Fibroblast of villous mesenchyme (primary cell): ENCODE results near the gene MBNL2. TPM values are rescaled to one million over a fixed set of nuclear protein-coding genes. Genes with fewer than 3 reads are reported as not detected.

Experiments
- DNase-seq: peaks from one replicate; pipeline ENCODE4 v3.0.0-alpha.2; 2010; ENCODE audit warnings: low read depth
- H3K4me3 ChIP-seq: 2 replicates; pipeline ENCODE4 v1.5.1; 2011; ENCODE audit warnings: low read depth, mild to moderate bottlenecking, low read length
- CTCF ChIP-seq: IDR thresholded peaks from 2 replicates; pipeline ENCODE4 v1.5.1; 2012; ENCODE audit warnings: low read depth, mild to moderate bottlenecking, low read length; ENCODE audit not compliant: insufficient read depth
- total RNA-seq: library from RNA; depleted of rRNA; stranded (reverse); fragments of >200 nt; gene quantifications from 2 replicates; pipeline ENCODE4 v1.2.3, GENCODE V29; 2012

The MBNL2 gene
- total RNA-seq, 1 donor: 120 TPM

- H3K4me3 ChIP-seq: peak overlapping the region; percentile 78
- no peak for TF ChIP-seq CTCF
- DNase-seq: no peak
Observed at GRCh38 chr13:97432232-97432916, 210.2 kb downstream of the MBNL2 start.

- no peak for TF ChIP-seq CTCF
- peak overlapping the region; percentile 93 for H3K4me3 ChIP-seq
- peak; percentile 100 for DNase-seq
Observed at GRCh38 chr13:97432917-97433726, 211.0 kb downstream of the MBNL2 start.

- H3K4me3 ChIP-seq: peak within 1 kb of the TSS; percentile 93
- DNase-seq: peak; percentile 95
- no peak for TF ChIP-seq CTCF
Observed at GRCh38 chr13:97433727-97434396, 211.7 kb downstream of the MBNL2 start, which contains the start of gene RAP2A. TSS of gene RAP2A (plus strand) at chr13:97434169. CDS start at chr13:97434471, 302 bp downstream.

DNA sequence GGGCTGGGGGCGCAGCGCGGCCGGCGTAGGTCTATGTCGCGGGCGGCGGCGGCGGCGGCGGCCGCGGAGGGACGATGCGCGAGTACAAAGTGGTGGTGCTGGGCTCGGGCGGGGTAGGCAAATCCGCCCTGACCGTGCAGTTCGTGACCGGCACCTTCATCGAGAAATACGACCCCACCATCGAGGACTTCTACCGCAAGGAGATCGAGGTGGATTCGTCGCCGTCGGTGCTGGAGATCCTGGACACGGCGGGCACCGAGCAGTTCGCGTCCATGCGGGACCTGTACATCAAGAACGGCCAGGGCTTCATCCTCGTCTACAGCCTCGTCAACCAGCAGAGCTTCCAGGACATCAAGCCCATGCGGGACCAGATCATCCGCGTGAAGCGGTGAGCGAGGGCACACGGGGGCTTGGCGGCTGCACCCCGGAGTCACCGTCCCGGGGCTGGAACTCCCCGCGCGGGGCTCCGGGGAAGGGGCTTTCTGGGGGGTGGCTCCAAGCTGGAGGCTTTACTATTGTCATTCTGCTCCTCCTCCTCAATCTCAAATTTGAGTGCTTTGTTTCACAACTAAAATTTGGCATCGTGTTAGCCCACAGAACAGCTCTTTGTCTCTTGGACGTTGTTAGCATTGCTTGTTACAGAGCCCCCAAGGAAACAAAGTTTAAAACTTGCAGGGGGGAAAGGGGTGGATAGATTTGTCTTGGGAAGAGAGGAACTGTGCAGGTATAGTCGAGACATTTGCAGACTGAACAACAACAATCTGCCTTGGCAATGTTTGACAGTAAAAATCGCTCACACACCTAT is 212.5 kb downstream of the MBNL2 start:
- no peak for TF ChIP-seq CTCF
- peak; percentile 25 for DNase-seq
- peak overlapping the region; percentile 89 for H3K4me3 ChIP-seq

- DNase-seq: no peak
- TF ChIP-seq CTCF: no peak
- H3K4me3 ChIP-seq: peak overlapping the region; percentile 89
Observed at GRCh38 chr13:97435323-97435722, 213.2 kb downstream of the MBNL2 start.

DNA sequence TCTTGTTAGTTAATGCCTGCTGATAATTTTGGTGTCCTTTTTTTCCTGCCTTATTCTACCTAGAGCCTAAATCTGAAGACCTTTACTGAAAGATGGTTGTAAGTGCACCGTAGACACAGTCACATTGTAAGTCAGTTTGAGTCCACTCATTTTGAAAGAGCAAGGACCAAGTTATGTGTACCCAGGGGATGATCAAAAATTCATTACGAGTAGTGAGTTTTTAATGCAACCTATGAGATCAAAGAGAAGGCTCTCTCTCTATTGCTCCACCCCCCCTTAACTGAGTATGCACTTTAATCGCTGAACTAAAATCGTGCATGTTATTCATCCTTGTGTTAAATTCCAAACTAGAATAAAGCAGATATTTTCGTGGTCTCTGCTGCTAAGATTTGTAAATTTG is 213.7 kb downstream of the MBNL2 start:
- H3K4me3 ChIP-seq: peak overlapping the region; percentile 89
- peak; percentile 23 for DNase-seq
- no peak for TF ChIP-seq CTCF
